Dermis blood vessel endothelial cell (primary cell): ENCODE results near the gene OLFML2B. TPM values are rescaled to one million over a fixed set of nuclear protein-coding genes. Genes with fewer than 3 reads are reported as not detected.
A peak's percentile ranks its signal among the peaks of the same experiment; 100 is the strongest.
"Not testable (repeated sequence)": the region's sequence is repeated elsewhere in the genome, so short reads cannot be mapped to it uniquely, and the experiment has no call there.

Experiments used
- DNase-seq: peaks from one replicate; pipeline ENCODE4 v3.0.0; 2010
- total RNA-seq: library from RNA; depleted of rRNA; stranded (reverse); fragments of >200 nt; gene quantifications from 2 replicates; pipeline ENCODE4 v1.2.3, GENCODE V29; 2014

The OLFML2B gene
- 0.14 and 0.17 TPM in 2 replicates for total RNA-seq

GRCh38 chr1:162023547-162024501, at the start of gene OLFML2B:
TSS of gene OLFML2B (minus strand) at chr1:162023869. CDS start at chr1:162023430, 439 bp downstream.
- DNase-seq, result peak; percentile 71

DNA sequence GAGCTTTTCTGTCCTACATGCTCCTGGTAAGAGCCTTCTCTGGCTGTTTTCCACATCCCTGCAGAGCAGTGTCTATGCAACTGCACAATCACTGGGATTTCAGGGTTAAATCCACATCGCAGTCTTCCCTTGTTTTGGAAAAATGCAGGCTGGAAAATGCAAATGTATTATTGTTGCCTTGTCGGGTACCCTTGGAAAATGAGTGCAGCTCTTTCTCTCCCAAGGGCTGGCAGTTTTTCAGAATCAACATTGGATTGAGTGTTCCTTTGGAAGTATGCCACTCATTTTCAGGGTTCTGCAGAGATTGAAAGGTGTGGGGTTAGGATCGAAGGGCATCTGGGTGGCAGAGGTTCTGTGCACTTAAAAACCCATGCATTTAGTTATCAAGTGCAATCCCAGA, 49.1 kb upstream of the OLFML2B start:
- no peak for DNase-seq

GRCh38 chr1:162070825-162071224, 47.2 kb upstream of the OLFML2B start:
- no peak for DNase-seq

DNA sequence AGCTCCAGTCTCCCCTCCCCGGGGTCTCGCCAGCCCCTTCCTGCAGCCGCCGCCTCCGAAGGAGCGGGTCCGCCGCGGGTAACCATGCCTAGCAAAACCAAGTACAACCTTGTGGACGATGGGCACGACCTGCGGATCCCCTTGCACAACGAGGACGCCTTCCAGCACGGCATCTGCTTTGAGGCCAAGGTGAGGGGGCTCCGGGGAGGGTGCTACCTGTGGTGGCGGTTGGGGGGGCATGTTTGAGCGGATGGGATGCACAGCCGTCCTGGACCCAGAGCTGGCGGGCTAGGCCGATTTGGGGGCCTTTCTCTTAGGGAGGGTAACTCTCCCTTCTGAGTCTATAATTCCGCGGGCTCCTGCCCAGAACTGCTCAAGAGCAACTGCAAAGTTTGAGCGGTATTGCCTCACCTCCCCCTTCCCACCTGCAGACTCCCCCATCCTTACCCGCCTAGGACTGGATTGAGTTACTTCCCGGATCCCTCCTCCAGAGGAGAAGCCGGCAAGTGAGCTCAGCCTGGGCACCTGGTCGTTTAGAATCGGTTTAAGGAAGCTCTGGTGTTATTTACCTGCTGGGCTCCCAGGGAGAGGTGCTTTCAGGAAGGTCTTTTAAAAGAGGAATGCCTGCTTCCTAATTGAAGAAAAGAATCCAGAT, 46.6 kb upstream of the OLFML2B start:
- peak; percentile 13 for DNase-seq

GRCh38 chr1:162069334-162070093, 45.8 kb upstream of the OLFML2B start, which contains the start of gene NOS1AP:
TSS of gene NOS1AP (plus strand) at chr1:162069691. CDS start at chr1:162070178, 487 bp downstream.
- peak; percentile 74 for DNase-seq

- DNase-seq, result no peak
Measured at GRCh38 chr1:162068301-162068700, 44.6 kb upstream of the OLFML2B start.

DNA sequence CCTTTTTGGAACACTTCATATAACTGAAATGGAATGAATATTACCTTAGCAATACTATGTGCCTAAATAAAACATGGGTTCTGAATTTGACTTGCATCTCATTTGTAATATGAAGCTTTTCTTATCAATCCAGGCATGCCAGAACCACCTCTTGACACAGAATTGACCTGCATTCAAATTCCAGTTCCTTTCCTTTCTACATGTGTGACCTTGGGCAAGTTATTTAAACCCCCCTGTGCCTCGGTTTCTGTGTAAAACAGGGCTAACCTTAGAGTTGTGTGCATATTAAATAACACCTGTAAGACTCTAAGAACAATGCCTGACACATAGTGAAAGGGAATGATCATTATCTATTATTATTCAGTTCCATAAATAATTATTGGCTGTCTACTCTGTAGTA, 43.8 kb upstream of the OLFML2B start:
- no peak for DNase-seq

GRCh38 chr1:162066836-162067235, 43.2 kb upstream of the OLFML2B start:
- not testable (repeated sequence) for DNase-seq

- no peak for DNase-seq
Measured at GRCh38 chr1:162065016-162065415, 41.3 kb upstream of the OLFML2B start.

DNA sequence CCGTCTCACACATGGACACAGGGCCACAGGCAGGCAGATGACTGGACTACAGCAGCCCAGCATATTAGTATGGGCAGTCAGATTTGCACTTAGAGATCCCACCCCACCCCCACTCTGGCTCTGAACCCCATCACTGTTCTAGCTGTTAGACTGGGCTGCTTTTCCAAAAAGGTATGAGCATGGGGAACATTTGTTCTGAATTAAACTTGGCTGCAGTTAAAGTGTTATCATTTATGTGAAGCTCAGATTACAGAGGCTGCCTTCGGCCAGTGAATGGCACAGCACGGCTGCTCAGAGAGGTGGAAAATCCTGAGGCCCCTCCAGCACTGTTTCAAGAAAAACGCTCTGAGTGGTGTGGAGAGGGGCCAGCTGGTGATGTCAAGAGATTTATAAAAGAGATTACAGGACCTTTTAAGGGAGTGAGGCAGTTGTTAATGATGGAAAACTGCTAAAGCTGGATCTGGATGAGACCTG, 38.9 kb upstream of the OLFML2B start:
- DNase-seq, result no peak

DNA sequence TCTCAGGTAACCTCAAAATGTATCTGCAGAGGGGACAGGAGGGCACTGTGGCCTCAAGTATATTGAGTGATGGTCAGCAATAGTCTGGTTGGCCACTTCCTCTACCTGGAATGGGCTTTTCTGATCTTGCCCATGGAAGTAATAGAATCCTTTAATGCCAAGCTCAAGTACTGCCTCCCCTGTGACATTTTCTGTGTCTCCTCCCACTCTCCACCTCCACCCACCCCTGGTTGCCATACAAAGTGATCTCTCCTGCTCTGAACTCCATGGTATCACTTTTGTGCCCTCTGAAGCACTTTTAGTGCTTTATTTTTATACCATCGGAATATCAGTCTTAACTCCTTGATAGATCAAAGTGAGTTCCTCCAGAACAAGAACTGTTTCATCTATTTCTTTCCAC, 36.6 kb upstream of the OLFML2B start:
- no peak for DNase-seq

DNA sequence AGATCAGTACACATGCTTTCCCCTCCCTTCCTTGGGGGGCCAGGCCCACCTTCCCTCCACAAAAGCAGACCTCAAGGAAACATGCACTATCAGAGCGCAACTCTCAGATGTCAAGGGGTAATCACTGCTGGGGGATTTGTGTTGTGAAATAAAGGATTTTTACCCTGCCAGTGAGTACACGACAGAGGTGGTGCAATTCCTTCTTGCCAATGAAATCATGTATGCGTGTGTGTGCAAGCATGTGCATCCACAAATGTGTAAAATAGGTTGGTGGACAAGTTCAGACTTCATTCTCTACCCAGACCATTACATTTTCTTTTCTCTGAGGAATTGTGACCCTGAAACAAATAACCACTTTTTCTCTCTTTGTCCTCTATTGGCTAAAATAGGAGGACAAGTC, 36.1 kb upstream of the OLFML2B start:
- no peak for DNase-seq

GRCh38 chr1:162056579-162056978, 32.9 kb upstream of the OLFML2B start:
- no peak for DNase-seq

DNA sequence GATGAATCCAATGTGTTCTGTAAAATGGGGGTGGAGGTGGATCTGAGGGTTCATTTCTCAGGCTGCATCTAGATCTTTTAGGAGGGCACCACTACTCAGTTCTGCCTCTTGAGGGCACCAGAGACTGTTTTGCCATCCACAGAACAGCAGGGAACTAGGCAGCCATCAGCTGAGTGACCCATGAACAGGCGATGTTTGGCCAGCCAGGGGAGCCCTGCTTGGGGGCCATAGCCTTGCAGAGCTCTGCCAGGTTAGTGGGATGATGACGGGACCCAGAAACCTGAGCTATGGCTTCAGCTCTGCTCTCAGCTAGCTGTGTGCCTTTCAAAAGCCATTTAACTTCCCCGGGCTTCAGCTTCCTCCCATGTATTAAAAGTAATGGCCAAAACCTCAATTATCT, 32.4 kb upstream of the OLFML2B start:
- peak; percentile 91 for DNase-seq

GRCh38 chr1:162055062-162055461, 31.4 kb upstream of the OLFML2B start:
- DNase-seq, result peak; percentile 91

DNA sequence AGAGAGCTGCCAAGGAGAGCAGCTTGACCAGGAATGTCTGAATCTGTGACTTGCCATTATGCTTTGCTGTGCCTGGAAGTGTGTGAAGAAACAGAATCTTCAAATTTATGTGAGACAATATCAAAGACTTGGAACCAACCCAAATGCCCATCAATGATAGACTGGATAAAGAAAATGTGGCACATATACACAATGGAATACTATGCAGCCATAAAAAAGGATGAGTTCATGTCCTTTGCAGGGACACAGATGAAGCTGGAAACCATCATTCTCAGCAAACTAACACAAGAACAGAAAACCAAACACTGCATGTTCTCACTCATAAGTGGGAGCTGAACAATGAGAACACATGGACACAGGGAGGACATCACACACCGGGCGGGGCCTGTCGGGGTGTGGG, 30.3 kb upstream of the OLFML2B start:
- not testable (repeated sequence) for DNase-seq

GRCh38 chr1:162046921-162047320, 23.3 kb upstream of the OLFML2B start:
- no peak for DNase-seq

DNA sequence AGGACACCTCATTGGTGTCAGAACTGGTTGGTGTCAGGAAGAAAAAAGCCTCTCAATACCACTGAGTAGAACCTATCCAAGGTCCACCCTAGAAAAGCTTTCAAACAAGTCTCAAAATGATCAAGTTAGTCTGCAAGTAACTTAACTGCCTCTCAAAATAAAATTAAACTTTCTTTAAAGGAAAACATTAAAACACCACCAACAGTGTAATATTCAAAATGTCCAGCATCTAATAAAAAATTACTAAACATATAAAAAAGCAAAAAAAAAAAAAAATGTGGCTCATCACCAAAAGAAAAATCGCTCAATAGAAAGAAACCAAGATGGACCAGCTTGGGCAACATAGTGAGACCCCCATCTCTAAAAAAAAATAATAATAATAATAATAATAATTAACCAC, 18.7 kb upstream of the OLFML2B start:
- no peak for DNase-seq

- peak; percentile 64 for DNase-seq
Measured at GRCh38 chr1:162040657-162041056, 17.0 kb upstream of the OLFML2B start.

DNA sequence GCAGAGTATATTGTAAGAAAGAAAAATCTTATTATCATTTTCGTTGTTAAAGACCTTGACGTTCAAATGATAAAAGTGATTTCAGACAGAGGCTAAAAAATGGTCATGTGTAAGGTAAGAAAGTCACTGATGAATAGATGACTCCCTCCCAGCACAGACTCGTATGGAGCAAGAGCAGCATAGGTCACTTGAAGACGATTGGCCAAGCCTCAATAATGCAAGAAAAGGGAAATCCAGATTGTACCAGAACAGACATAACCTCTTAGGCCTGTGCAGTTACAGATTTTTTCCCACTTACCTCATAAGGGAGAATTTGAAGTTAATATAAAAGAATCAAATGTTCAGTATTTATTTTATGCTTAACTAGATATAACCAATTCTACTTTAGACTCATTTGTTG, 16.3 kb upstream of the OLFML2B start:
- no peak for DNase-seq

- DNase-seq, result no peak
Measured at GRCh38 chr1:162038624-162039023, 15.0 kb upstream of the OLFML2B start.

DNA sequence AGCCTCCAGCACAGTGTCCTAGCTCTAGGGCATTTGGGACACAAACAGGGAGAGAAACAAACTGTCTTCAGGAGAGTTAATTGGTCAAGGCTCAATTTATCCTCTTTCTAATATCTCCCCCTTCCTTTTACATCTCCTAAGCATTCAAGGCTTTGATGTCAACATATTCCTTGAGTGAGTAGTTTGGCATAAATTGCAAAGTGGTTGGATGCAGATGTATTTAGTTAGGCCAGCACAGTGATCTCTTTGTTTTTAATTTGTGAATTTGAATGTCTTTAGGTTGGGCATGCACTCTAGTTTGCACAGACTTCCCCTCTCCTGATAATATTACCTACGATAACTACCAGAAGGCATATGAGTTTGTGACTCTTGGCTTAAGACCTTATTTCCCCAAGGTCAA, 12.5 kb upstream of the OLFML2B start:
- DNase-seq, result no peak

- peak; percentile 73 for DNase-seq
Measured at GRCh38 chr1:162035241-162035640, 11.6 kb upstream of the OLFML2B start.
